WTC11 (cell line): ENCODE data around the gene IFNA5. TPM values are rescaled to one million over a fixed set of nuclear protein-coding genes. Genes with fewer than 3 reads are reported as not detected.

ENCODE experiments used
- ATAC-seq: fragments of 200-7000 bp; cut with Tn5 transposase; 2 replicates; pipeline ENCODE4 v1.10.0; 2021; ENCODE audit warnings: mild to moderate bottlenecking, moderate library complexity
- CTCF ChIA-PET: fragments of 300-600 bp; sonication (Branson Sonifier 250); formaldehyde crosslinking; loops from one replicate; lab custom pipeline; 2021; ENCODE audit warnings: antibody characterized with exemption; lab: Charles Lee
- POLR2A ChIA-PET: fragments of 350-600 bp; sonication (Branson Sonifier 250); formaldehyde crosslinking; loops from one replicate; lab custom pipeline; 2021; ENCODE audit warnings: antibody characterized with exemption; lab: Charles Lee
- DNase-seq: peaks from one replicate; pipeline ENCODE4 v3.0.0; 2021; ENCODE audit warnings: low spot score
- H3K27ac Mint-ChIP-seq: 2 replicates; pipeline ENCODE4 v1.8.0; 2021; ENCODE audit warnings: mixed read lengths
- H3K27me3 Mint-ChIP-seq: 2 replicates; pipeline ENCODE4 v1.8.0; 2021; ENCODE audit warnings: low read depth, mild to moderate bottlenecking, moderate library complexity, mixed read lengths
- H3K36me3 Mint-ChIP-seq: 2 replicates; pipeline ENCODE4 v1.8.0; 2021; ENCODE audit warnings: mixed read lengths
- H3K4me1 Mint-ChIP-seq: 2 replicates; pipeline ENCODE4 v1.8.0; 2022; ENCODE audit warnings: mixed read lengths
- H3K4me3 Mint-ChIP-seq: 2 replicates; pipeline ENCODE4 v1.8.0; 2021; ENCODE audit warnings: mild to moderate bottlenecking, moderate library complexity, mixed read lengths
- H3K9me3 Mint-ChIP-seq: 2 replicates; pipeline ENCODE4 v1.8.0; 2021; ENCODE audit warnings: mixed read lengths
- ATF1 ChIP-seq: sonication (generic); formaldehyde crosslinking; IDR thresholded peaks from 2 replicates; pipeline ENCODE4 v1.8.1; 2023; ENCODE audit warnings: mild to moderate bottlenecking, moderate library complexity, missing genetic modification reagents
- EMX1 ChIP-seq: fragments of 250-450 bp; sonication (Bioruptor Pico); IDR thresholded peaks from 2 replicates; pipeline ENCODE4 v1.8.0; 2021; ENCODE audit warnings: mild to moderate bottlenecking
- FOXK1 ChIP-seq: sonication (generic); formaldehyde crosslinking; IDR thresholded peaks from 2 replicates; pipeline ENCODE4 v1.8.0; 2022; ENCODE audit warnings: mild to moderate bottlenecking, moderate library complexity, missing genetic modification reagents
- NFATC4 ChIP-seq: fragments of 250-450 bp; sonication (Bioruptor Pico); IDR thresholded peaks from 2 replicates; pipeline ENCODE4 v1.9.0; 2021; ENCODE audit warnings: mild to moderate bottlenecking
- NR3C1 ChIP-seq: sonication (generic); formaldehyde crosslinking; conservative IDR thresholded peaks from 2 replicates; pipeline ENCODE4 v1.8.1; 2023; ENCODE audit warnings: low read depth, mild to moderate bottlenecking, missing genetic modification reagents
- TCF7 ChIP-seq: sonication (generic); formaldehyde crosslinking; IDR thresholded peaks from 2 replicates; pipeline ENCODE4 v1.8.0; 2022; ENCODE audit warnings: mild to moderate bottlenecking, low read depth, missing genetic modification reagents, moderate library complexity
- ZBTB21 ChIP-seq: sonication (generic); formaldehyde crosslinking; IDR thresholded peaks from 2 replicates; pipeline ENCODE4 v1.8.1; 2023; ENCODE audit warnings: mild to moderate bottlenecking, missing genetic modification reagents, borderline replicate concordance
- ZBTB43 ChIP-seq: sonication (generic); formaldehyde crosslinking; IDR thresholded peaks from 2 replicates; pipeline ENCODE4 v1.8.1; 2023; ENCODE audit warnings: mild to moderate bottlenecking, missing genetic modification reagents
- ZNF671 ChIP-seq: fragments of 250-450 bp; sonication (Bioruptor Pico); IDR thresholded peaks from 2 replicates; pipeline ENCODE4 v1.8.0; 2021; ENCODE audit warnings: mild to moderate bottlenecking
- total RNA-seq: library from RNA; stranded (reverse); gene quantifications from 3 replicates; pipeline ENCODE4 v1.2.3, GENCODE V29; 2021
- TF ChIP-seq, protein P1 (sequence below): sonication (generic); formaldehyde crosslinking; IDR thresholded peaks from 2 replicates; pipeline ENCODE4 v1.8.0; 2022; ENCODE audit warnings: mild to moderate bottlenecking, missing genetic modification reagents
- TF ChIP-seq, protein P2 (sequence below): sonication (generic); formaldehyde crosslinking; IDR thresholded peaks from 2 replicates; pipeline ENCODE4 v1.8.1; 2022; ENCODE audit warnings: mild to moderate bottlenecking, missing genetic modification reagents, moderate library complexity, borderline replicate concordance
- TF ChIP-seq, protein P3 (sequence below): sonication (generic); formaldehyde crosslinking; conservative IDR thresholded peaks from 2 replicates; pipeline ENCODE4 v1.8.1; 2023; ENCODE audit warnings: mild to moderate bottlenecking, low read depth, missing genetic modification reagents, moderate library complexity
- TF ChIP-seq, protein P4 (sequence below): sonication (generic); formaldehyde crosslinking; IDR thresholded peaks from 2 replicates; pipeline ENCODE4 v1.8.0; 2023; ENCODE audit warnings: mild to moderate bottlenecking, missing genetic modification reagents

IFNA5 gene
- total RNA-seq, 1 experiment from 2014 or later: not detected

DNA sequence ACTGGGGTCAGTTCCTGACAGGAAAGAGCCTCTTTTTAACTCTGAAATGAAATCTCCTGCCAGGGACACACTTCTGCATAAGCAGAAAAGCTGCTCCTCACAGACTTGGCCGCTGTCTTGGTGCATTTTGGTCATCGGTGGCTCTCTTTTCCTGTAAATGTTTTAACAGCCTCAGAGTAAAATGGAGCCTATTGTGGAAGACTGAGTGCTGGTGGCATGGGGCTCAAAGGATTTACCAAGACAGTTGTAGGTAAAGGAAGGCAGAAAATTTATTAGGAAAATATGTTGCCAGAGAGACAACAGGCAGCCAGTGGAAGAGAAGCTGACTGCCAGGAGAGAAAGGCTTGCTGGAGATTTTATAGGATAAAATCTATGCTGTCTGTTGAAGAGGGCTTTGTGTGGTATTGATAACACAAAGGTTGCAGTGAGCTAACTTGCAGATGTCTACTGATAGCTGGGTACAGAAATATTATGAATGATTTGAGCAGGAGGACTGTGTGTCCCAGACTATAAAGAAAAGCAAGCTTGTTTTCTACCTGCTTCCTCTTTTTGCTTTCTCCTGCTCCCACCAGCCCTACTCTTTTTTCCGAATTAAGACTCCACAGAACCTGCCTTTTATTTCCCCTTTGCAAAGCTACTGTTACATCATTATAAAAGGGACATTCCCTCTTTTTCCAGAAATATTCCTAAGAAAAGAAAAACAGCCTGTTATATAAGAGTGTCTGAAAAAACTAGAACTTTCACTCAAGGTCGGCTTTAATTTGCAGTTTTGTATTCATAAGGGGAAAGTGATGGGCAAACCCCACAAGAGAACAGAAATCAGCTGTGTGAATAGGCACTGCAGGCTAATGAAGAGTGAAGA is 37.4 kb downstream of the IFNA5 start:
- Mint-ChIP-seq H3K27ac (no peak overlapping the region), H3K4me3 (no peak overlapping the region), H3K36me3 (no peaks in the 10 kb centered on the region), H3K9me3 (no peaks in the 10 kb centered on the region; the same call in 1 of the 2 replicates), H3K27me3 (peaks cover 97% of the 10 kb centered on the region), H3K4me1 (no peaks in the 10 kb centered on the region)
- TF ChIP-seq EMX1 (no peak), TCF7 (CRISPR knock-in tag) (no peak), NR3C1 (CRISPR knock-in tag) (no peak)
- TF ChIP-seq, protein P1, sequence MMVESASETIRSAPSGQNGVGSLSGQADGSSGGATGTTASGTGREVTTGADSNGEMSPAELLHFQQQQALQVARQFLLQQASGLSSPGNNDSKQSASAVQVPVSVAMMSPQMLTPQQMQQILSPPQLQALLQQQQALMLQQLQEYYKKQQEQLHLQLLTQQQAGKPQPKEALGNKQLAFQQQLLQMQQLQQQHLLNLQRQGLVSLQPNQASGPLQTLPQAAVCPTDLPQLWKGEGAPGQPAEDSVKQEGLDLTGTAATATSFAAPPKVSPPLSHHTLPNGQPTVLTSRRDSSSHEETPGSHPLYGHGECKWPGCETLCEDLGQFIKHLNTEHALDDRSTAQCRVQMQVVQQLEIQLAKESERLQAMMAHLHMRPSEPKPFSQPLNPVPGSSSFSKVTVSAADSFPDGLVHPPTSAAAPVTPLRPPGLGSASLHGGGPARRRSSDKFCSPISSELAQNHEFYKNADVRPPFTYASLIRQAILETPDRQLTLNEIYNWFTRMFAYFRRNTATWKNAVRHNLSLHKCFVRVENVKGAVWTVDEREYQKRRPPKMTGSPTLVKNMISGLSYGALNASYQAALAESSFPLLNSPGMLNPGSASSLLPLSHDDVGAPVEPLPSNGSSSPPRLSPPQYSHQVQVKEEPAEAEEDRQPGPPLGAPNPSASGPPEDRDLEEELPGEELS: no peak
- TF ChIP-seq, protein P2, sequence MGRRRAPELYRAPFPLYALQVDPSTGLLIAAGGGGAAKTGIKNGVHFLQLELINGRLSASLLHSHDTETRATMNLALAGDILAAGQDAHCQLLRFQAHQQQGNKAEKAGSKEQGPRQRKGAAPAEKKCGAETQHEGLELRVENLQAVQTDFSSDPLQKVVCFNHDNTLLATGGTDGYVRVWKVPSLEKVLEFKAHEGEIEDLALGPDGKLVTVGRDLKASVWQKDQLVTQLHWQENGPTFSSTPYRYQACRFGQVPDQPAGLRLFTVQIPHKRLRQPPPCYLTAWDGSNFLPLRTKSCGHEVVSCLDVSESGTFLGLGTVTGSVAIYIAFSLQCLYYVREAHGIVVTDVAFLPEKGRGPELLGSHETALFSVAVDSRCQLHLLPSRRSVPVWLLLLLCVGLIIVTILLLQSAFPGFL (CRISPR knock-in tag): no peak
- CTCF ChIA-PET: interaction anchor here (0.9 to 1.7 kb wide), 4 partner anchors 15 to 188 kb away, joined by 3 to 6 read pairs (median 4); no protein-coding TSS in a partner anchor
- ATAC-seq: no peak
- no peak for DNase-seq
- POLR2A ChIA-PET: no interaction called here

- peaks cover 97% of the 10 kb centered on the region for H3K27me3 Mint-ChIP-seq
- H3K27ac Mint-ChIP-seq: no peak overlapping the region
- H3K36me3 Mint-ChIP-seq: no peaks in the 10 kb centered on the region
- H3K9me3 Mint-ChIP-seq: no peaks in the 10 kb centered on the region; the same call in 1 of the 2 replicates
- ATAC-seq (no peak), DNase-seq (no peak)
- TF ChIP-seq ZBTB43 (CRISPR knock-in tag): no peak
- TF ChIP-seq, protein P3, sequence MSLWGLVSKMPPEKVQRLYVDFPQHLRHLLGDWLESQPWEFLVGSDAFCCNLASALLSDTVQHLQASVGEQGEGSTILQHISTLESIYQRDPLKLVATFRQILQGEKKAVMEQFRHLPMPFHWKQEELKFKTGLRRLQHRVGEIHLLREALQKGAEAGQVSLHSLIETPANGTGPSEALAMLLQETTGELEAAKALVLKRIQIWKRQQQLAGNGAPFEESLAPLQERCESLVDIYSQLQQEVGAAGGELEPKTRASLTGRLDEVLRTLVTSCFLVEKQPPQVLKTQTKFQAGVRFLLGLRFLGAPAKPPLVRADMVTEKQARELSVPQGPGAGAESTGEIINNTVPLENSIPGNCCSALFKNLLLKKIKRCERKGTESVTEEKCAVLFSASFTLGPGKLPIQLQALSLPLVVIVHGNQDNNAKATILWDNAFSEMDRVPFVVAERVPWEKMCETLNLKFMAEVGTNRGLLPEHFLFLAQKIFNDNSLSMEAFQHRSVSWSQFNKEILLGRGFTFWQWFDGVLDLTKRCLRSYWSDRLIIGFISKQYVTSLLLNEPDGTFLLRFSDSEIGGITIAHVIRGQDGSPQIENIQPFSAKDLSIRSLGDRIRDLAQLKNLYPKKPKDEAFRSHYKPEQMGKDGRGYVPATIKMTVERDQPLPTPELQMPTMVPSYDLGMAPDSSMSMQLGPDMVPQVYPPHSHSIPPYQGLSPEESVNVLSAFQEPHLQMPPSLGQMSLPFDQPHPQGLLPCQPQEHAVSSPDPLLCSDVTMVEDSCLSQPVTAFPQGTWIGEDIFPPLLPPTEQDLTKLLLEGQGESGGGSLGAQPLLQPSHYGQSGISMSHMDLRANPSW (CRISPR knock-in tag): no peak
- CTCF ChIA-PET: interaction anchor here (1.1 to 1.7 kb wide), 3 partner anchors 14 to 188 kb away, joined by 3 to 6 read pairs (median 4); no protein-coding TSS in a partner anchor
- POLR2A ChIA-PET: no interaction called here
- H3K4me1 Mint-ChIP-seq: no peaks in the 10 kb centered on the region
- H3K4me3 Mint-ChIP-seq: no peak overlapping the region
Measured at GRCh38 chr9:21266733-21267484, 38.2 kb downstream of the IFNA5 start.

GRCh38 chr9:21265421-21266189 is 39.5 kb downstream of the IFNA5 start:
- POLR2A ChIA-PET: no interaction called here
- DNase-seq (no peak), ATAC-seq (peak; percentile 61)
- H3K4me1 Mint-ChIP-seq: no peaks in the 10 kb centered on the region
- H3K36me3 Mint-ChIP-seq: no peaks in the 10 kb centered on the region
- H3K4me3 Mint-ChIP-seq: no peak overlapping the region
- CTCF ChIA-PET: interaction anchor here (0.7 to 1.5 kb wide), 2 partner anchors 12 to 131 kb away, joined by 3 to 6 read pairs; no protein-coding TSS in a partner anchor
- H3K27me3 Mint-ChIP-seq: peaks cover 94% of the 10 kb centered on the region
- H3K27ac Mint-ChIP-seq: no peak overlapping the region
- no peaks in the 10 kb centered on the region for H3K9me3 Mint-ChIP-seq
- TF ChIP-seq, protein P4, sequence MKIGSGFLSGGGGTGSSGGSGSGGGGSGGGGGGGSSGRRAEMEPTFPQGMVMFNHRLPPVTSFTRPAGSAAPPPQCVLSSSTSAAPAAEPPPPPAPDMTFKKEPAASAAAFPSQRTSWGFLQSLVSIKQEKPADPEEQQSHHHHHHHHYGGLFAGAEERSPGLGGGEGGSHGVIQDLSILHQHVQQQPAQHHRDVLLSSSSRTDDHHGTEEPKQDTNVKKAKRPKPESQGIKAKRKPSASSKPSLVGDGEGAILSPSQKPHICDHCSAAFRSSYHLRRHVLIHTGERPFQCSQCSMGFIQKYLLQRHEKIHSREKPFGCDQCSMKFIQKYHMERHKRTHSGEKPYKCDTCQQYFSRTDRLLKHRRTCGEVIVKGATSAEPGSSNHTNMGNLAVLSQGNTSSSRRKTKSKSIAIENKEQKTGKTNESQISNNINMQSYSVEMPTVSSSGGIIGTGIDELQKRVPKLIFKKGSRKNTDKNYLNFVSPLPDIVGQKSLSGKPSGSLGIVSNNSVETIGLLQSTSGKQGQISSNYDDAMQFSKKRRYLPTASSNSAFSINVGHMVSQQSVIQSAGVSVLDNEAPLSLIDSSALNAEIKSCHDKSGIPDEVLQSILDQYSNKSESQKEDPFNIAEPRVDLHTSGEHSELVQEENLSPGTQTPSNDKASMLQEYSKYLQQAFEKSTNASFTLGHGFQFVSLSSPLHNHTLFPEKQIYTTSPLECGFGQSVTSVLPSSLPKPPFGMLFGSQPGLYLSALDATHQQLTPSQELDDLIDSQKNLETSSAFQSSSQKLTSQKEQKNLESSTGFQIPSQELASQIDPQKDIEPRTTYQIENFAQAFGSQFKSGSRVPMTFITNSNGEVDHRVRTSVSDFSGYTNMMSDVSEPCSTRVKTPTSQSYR: no peak
- TF ChIP-seq NFATC4 (no peak), FOXK1 (no peak), ZBTB21 (no peak), ATF1 (CRISPR knock-in tag) (no peak), ZNF671 (CRISPR knock-in tag) (no peak)
